ENCODE measurements around the gene DVL2. TPM values are rescaled to one million over a fixed set of nuclear protein-coding genes. Genes with fewer than 3 reads are reported as not detected.

Gene DVL2
- total and polyA plus RNA-seq, 2 donors (not counting 3 experiments of a cell fraction or from before 2014, with no cell fraction given), result 17.2 to 55.9 TPM

DNA sequence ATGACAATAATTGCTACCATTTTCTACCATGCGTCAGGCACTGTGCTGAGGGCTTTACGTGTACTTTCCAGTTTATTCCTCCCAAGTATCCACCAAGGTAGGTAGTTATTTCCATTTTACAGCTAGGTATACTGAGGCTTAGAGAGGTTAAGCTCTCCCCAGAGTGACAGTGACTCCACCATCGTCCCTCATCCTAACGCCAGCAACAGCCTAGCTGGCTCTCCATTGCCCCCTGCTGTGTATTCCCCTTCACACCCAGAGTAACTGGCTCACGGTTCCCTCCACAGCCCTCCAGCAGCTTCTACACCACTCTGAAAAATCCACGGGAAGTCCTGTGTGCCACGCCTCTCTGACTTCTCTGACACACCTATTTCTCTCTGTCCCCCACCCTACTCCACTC lies 48.1 kb downstream of the DVL2 start:
- H3K9me3 ChIP-seq (replicated peaks; ENCODE audit: control insufficient read depth, insufficient read depth, low read length), result no peaks in the 10 kb centered on the region
- no peaks in the 10 kb centered on the region for H4K20me1 ChIP-seq (replicated peaks; ENCODE audit: control insufficient read depth, extremely low read depth, insufficient read depth, low read length)
- TF ChIP-seq MYC (IDR thresholded peaks at IDR 0.05; ENCODE audit: low read depth, low read length) (no peak), EZH2 (IDR thresholded peaks at IDR 0.05; ENCODE audit: borderline replicate concordance, low read depth, low read length, severe bottlenecking) (no peak), POLR2A (IDR thresholded peaks at IDR 0.05; ENCODE audit: low read depth, low read length) (no peak), GATA2 (IDR thresholded peaks at IDR 0.05; ENCODE audit: insufficient read depth, insufficient read length, low read depth, low read length) (no peak), FOS (IDR thresholded peaks at IDR 0.05; ENCODE audit: borderline replicate concordance, insufficient read depth, low read length) (no peak)
- TF ChIP-seq, protein P1, sequence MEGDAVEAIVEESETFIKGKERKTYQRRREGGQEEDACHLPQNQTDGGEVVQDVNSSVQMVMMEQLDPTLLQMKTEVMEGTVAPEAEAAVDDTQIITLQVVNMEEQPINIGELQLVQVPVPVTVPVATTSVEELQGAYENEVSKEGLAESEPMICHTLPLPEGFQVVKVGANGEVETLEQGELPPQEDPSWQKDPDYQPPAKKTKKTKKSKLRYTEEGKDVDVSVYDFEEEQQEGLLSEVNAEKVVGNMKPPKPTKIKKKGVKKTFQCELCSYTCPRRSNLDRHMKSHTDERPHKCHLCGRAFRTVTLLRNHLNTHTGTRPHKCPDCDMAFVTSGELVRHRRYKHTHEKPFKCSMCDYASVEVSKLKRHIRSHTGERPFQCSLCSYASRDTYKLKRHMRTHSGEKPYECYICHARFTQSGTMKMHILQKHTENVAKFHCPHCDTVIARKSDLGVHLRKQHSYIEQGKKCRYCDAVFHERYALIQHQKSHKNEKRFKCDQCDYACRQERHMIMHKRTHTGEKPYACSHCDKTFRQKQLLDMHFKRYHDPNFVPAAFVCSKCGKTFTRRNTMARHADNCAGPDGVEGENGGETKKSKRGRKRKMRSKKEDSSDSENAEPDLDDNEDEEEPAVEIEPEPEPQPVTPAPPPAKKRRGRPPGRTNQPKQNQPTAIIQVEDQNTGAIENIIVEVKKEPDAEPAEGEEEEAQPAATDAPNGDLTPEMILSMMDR (IDR thresholded peaks at IDR 0.05; ENCODE audit: extremely low read depth in 1 of 2, insufficient read depth in 1 of 2, low read depth in 1 of 2, low read length in 2 of 2), result peak; percentile 12 to 33
- H3K27me3 ChIP-seq (ENCODE audit: control insufficient read depth in 2 of 2, insufficient read depth in 2 of 2, low read length in 2 of 2), result no peaks in the 10 kb centered on the region
- H2AFZ ChIP-seq (ENCODE audit: low read depth, low read length), result no peak overlapping the region
- no TSS peak for BruUV-seq (replicated peaks)
- dilution Hi-C loops (cut with MboI; ENCODE audit: extremely low pct_ligation_motif_present, low sequenced_read_pairs), result no loop called here
- intact Hi-C loops (cut with micrococcal nuclease), result no loop called here
- no peaks in the 10 kb centered on the region for H3K9me1 ChIP-seq (replicated peaks; ENCODE audit: control insufficient read depth, extremely low read depth, insufficient read depth, low read length)
- DNase-seq (ENCODE audit: low read depth, low spot score) (no peak), FAIRE-seq (no peak)
- CTCF ChIA-PET, result interaction anchor here (0.9 to 3.0 kb wide), 3 partner anchors 9 to 140 kb away, joined by 3 to 19 read pairs (median 13); no protein-coding TSS in a partner anchor
- H3K4me3 ChIP-seq (replicated peaks in 1 of 3; ENCODE audit: insufficient read depth in 1 of 3, low read depth in 1 of 3, low read length in 3 of 3), result no peak overlapping the region
- H3K27ac ChIP-seq (ENCODE audit: insufficient read depth, low read depth, low read length), result no peak overlapping the region
- peaks cover 0 to 6% of the 10 kb centered on the region in 2 experiments for H3K36me3 ChIP-seq (ENCODE audit: control insufficient read depth in 2 of 2, extremely low read depth in 1 of 2, insufficient read depth in 2 of 2, low read length in 2 of 2)
- no peak overlapping the region for H3K9ac ChIP-seq (replicated peaks; ENCODE audit: extremely low read depth, insufficient read depth, low read length)
- no peaks in the 10 kb centered on the region for H3K4me1 ChIP-seq (ENCODE audit: control insufficient read depth, extremely low read depth, insufficient read depth, low read length)
- POLR2A ChIA-PET, result no interaction called here
- H3K79me2 ChIP-seq (ENCODE audit: control insufficient read depth, insufficient read depth, low read length), result no peaks in the 10 kb centered on the region
- H3K4me2 ChIP-seq (ENCODE audit: insufficient read depth, low read length), result no peak overlapping the region

DNA sequence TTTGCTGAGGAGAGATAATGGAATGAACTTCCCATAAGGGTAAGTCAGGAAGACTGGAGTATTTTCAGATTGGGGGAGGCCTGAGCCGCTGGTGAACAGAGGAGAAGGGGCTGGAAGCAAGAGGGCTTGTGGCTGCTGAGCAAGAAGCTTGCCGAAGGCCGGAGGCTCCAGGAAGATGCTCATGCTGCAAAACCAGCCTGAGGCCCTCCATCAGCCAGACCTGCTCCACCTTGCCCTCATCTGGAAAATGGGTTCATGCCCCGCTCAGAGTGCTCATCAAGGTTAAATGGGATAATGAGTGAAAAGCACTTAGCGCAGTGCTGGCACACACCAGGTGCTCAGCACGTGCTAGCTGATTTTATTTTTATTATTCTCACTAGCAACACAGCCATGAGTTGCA lies 49.7 kb downstream of the DVL2 start:
- no peaks in the 10 kb centered on the region for H3K9me3 ChIP-seq (replicated peaks; ENCODE audit: control insufficient read depth, insufficient read depth, low read length)
- H3K9me1 ChIP-seq (replicated peaks; ENCODE audit: control insufficient read depth, extremely low read depth, insufficient read depth, low read length), result no peaks in the 10 kb centered on the region
- BruUV-seq (replicated peaks), result no TSS peak
- no peaks in the 10 kb centered on the region for H3K36me3 ChIP-seq (ENCODE audit: control insufficient read depth in 2 of 2, extremely low read depth in 1 of 2, insufficient read depth in 2 of 2, low read length in 2 of 2)
- DNase-seq (ENCODE audit: low read depth, low spot score), result no peak
- no peaks in the 10 kb centered on the region for H3K4me1 ChIP-seq (ENCODE audit: control insufficient read depth, extremely low read depth, insufficient read depth, low read length)
- no peak for FAIRE-seq
- ChIA-PET CTCF (interaction anchor here (2.3 to 3.0 kb wide), 2 partner anchors 8 to 139 kb away, joined by 13 to 19 read pairs; no protein-coding TSS in a partner anchor), POLR2A (no interaction called here)
- no peak overlapping the region for H2AFZ ChIP-seq (ENCODE audit: low read depth, low read length)
- no peak overlapping the region for H3K4me2 ChIP-seq (ENCODE audit: insufficient read depth, low read length)
- TF ChIP-seq FOS (IDR thresholded peaks at IDR 0.05; ENCODE audit: borderline replicate concordance, insufficient read depth, low read length) (no peak), MYC (IDR thresholded peaks at IDR 0.05; ENCODE audit: low read depth, low read length) (no peak), EZH2 (IDR thresholded peaks at IDR 0.05; ENCODE audit: borderline replicate concordance, low read depth, low read length, severe bottlenecking) (no peak), POLR2A (IDR thresholded peaks at IDR 0.05; ENCODE audit: low read depth, low read length) (no peak), JUN (IDR thresholded peaks at IDR 0.05; ENCODE audit: borderline replicate concordance, insufficient read depth, insufficient read length, low read depth) (no peak), POLR2AphosphoS5 (IDR thresholded peaks at IDR 0.05; ENCODE audit: insufficient read depth, low read depth, low read length) (no peak), GATA2 (IDR thresholded peaks at IDR 0.05; ENCODE audit: insufficient read depth, insufficient read length, low read depth, low read length) (no peak)
- TF ChIP-seq, protein P1 (IDR thresholded peaks at IDR 0.05; ENCODE audit: extremely low read depth in 1 of 2, insufficient read depth in 1 of 2, low read depth in 1 of 2, low read length in 2 of 2), result no peak
- TF ChIP-seq, protein P2, sequence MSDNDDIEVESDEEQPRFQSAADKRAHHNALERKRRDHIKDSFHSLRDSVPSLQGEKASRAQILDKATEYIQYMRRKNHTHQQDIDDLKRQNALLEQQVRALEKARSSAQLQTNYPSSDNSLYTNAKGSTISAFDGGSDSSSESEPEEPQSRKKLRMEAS (IDR thresholded peaks at IDR 0.05; ENCODE audit: insufficient read depth, insufficient read length), result no peak
- H3K4me3 ChIP-seq (replicated peaks in 1 of 3; ENCODE audit: insufficient read depth in 1 of 3, low read depth in 1 of 3, low read length in 3 of 3), result no peak overlapping the region
- H3K79me2 ChIP-seq (ENCODE audit: control insufficient read depth, insufficient read depth, low read length), result no peaks in the 10 kb centered on the region
- intact Hi-C loops (cut with micrococcal nuclease) (no loop called here), dilution Hi-C loops (cut with MboI; ENCODE audit: extremely low pct_ligation_motif_present, low sequenced_read_pairs) (no loop called here)
- H4K20me1 ChIP-seq (replicated peaks; ENCODE audit: control insufficient read depth, extremely low read depth, insufficient read depth, low read length), result no peaks in the 10 kb centered on the region
- H3K9ac ChIP-seq (replicated peaks; ENCODE audit: extremely low read depth, insufficient read depth, low read length), result no peak overlapping the region
- no peak overlapping the region for H3K27ac ChIP-seq (ENCODE audit: insufficient read depth, low read depth, low read length)
- no peaks in the 10 kb centered on the region for H3K27me3 ChIP-seq (ENCODE audit: control insufficient read depth in 2 of 2, insufficient read depth in 2 of 2, low read length in 2 of 2)

All from endothelial cell of umbilical vein (primary cell).